HepG2 (cell line): ENCODE results near the gene HDGF. TPM values are rescaled to one million over a fixed set of nuclear protein-coding genes. Genes with fewer than 3 reads are reported as not detected.
A peak's percentile ranks its signal among the peaks of the same experiment; 100 is the strongest.

Source experiments
- BRCA1 ChIP-seq: sonication (generic); formaldehyde crosslinking; IDR thresholded peaks from 2 replicates; pipeline ENCODE4 v1.4.0; 2020; ENCODE audit warnings: missing genetic modification reagents
- CREB3 ChIP-seq: sonication (generic); formaldehyde crosslinking; IDR thresholded peaks from 2 replicates; pipeline ENCODE4 v1.5.0; 2020; ENCODE audit warnings: missing genetic modification reagents
- MBD4 ChIP-seq: IDR thresholded peaks from 2 replicates; pipeline ENCODE4 v1.6.1; 2012; ENCODE audit warnings: low read length, inconsistent platforms, borderline replicate concordance
- ONECUT2 ChIP-seq: sonication (generic); formaldehyde crosslinking; IDR thresholded peaks from 2 replicates; pipeline ENCODE4 v1.4.0; 2020; ENCODE audit warnings: missing genetic modification reagents
- PREB ChIP-seq: sonication (generic); formaldehyde crosslinking; IDR thresholded peaks from 2 replicates; pipeline ENCODE4 v1.4.0; 2020; ENCODE audit warnings: missing genetic modification reagents
- RNF2 ChIP-seq: fragments of 450-650 bp; conservative IDR thresholded peaks from 2 replicates; pipeline ENCODE4 v1.6.1; 2016; ENCODE audit warnings: low read depth
- SOX13 ChIP-seq, 3 experiments: fragments of 450-650 bp in 1 of 3; sonication (generic) in 1 of 3; formaldehyde crosslinking in 1 of 3; IDR thresholded peaks in 2 of 3; conservative IDR thresholded peaks in 1 of 3; 2 replicates each; pipeline versions ENCODE4 v1.5.0 to v1.6.1; 2016 to 2020; ENCODE audit warnings: antibody characterized with exemption in 1 of 3, mild to moderate bottlenecking in 1 of 3, missing compliant biosample characterization in 1 of 3, missing genetic modification reagents in 1 of 3, moderate library complexity in 1 of 3
- ZNF629 ChIP-seq: sonication (generic); formaldehyde crosslinking; conservative IDR thresholded peaks from 2 replicates; pipeline ENCODE4 v1.5.0; 2020; ENCODE audit warnings: missing genetic modification reagents
- ZNF670 ChIP-seq: sonication (generic); formaldehyde crosslinking; IDR thresholded peaks from 2 replicates; pipeline ENCODE4 v1.8.0; 2022; ENCODE audit warnings: mild to moderate bottlenecking, missing genetic modification reagents, borderline replicate concordance
- ZNF749 ChIP-seq: sonication (generic); formaldehyde crosslinking; IDR thresholded peaks from 2 replicates; pipeline ENCODE4 v1.8.0; 2022; ENCODE audit warnings: mild to moderate bottlenecking, missing genetic modification reagents, moderate library complexity, borderline replicate concordance
- ZNF883 ChIP-seq: sonication (generic); formaldehyde crosslinking; IDR thresholded peaks from 2 replicates; pipeline ENCODE4 v1.5.1; 2020; ENCODE audit warnings: mild to moderate bottlenecking, missing genetic modification reagents; ENCODE audit errors: not compliant biosample characterization
- polyA plus RNA-seq, 8 experiments: library from polyadenylated mRNA; depleted of rRNA in 3 of 8; stranded (reverse) in 7 of 8; unstranded in 1 of 8; fragments of >200 nt; fragmentation: Illumina TruSeq in 4 of 8; extraction: Trizol in 4 of 8; gene quantifications; 2 replicates each; pipeline versions ENCODE4 v1.2.1 to v1.2.3, GENCODE V29; 2011 to 2016; ENCODE audit warnings: low read depth in 4 of 8, missing spikeins in 1 of 8, mixed read lengths in 1 of 8; ENCODE audit not compliant: insufficient read depth in 1 of 8
- total RNA-seq, 5 experiments: library from RNA; depleted of rRNA; stranded (reverse); fragments of >200 nt; fragmentation: Illumina TruSeq; extraction: Trizol; gene quantifications; 2 replicates each; pipeline ENCODE4 v1.2.3, GENCODE V29; 2016; ENCODE audit warnings: low read depth in 1 of 5
- TF ChIP-seq, protein P1 (sequence below), 2 experiments: sonication (generic) in 1 of 2; formaldehyde crosslinking in 1 of 2; IDR thresholded peaks; 2 replicates each; pipeline versions ENCODE4 v1.4.0 to v1.6.1; 2016 to 2020; ENCODE audit warnings: borderline replicate concordance in 1 of 2, low read depth in 1 of 2, mild to moderate bottlenecking in 1 of 2, missing genetic modification reagents in 1 of 2
- TF ChIP-seq, protein P2 (sequence below): sonication (generic); formaldehyde crosslinking; IDR thresholded peaks from 2 replicates; pipeline ENCODE4 v1.4.0; 2020; ENCODE audit warnings: missing genetic modification reagents

Gene HDGF
- total and polyA plus RNA-seq, 2 of the 13 experiments (the other 11 are each of a cell fraction or from before 2014, with no cell fraction given), result 156 to 196 TPM

DNA sequence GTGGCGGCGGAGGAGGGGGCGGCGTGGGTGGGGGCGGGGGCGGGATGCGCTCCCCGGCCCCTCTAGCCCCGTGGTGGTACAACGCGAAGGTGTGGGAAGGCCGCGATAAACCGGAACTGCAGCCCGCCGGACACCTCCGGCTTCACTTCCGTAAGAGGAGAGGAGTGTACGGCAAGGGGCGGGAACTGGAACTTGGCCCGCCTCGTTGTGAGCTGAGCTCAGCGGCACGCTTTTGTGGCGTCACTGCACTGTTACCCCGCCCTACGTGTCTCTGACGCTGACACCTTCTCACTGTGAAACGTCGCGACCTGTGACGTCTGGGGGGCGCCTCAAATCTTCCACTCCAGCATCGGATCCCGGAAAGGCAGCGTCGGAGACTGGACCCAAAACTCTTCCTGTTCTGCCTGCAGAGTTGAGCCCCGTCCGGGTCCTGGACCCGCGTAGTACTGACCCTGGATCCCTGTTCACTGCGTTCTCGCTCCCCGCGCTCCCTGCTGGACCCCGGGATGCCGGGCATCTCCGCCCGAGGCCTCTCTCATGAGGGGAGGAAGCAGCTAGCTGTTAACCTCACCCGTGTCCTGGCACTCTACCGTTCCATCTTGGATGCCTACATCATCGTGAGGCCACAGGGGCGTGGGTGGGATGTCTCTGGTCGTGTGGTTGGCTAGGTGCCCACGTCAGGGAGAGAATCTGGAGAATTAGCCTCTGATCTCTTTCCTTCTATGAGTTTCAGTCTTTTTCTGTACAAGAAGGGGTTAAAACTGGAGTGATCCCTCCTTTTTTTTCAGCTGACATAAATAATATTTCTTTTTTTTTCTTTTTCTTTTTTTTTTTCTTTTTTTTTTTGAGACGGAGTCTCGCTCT, 22.6 kb downstream of the HDGF start, which contains the start of gene ISG20L2 (continued):
- TF ChIP-seq SOX13 (IDR thresholded peaks at IDR 0.05) (no peak), SOX13 (CRISPR knock-in tag; conservative IDR thresholded peaks at IDR 0.05 in 1 of 2, IDR thresholded peaks at IDR 0.05 in 1 of 2) (no peak), ZNF629 (CRISPR knock-in tag) (no peak), RNF2 (no peak), PREB (CRISPR knock-in tag) (no peak), BRCA1 (CRISPR knock-in tag) (no peak), ZNF883 (CRISPR knock-in tag) (no peak), MBD4 (no peak), ZNF749 (CRISPR knock-in tag) (no peak), ONECUT2 (no peak), CREB3 (0 out of 2 replicates have a peak, but pooled peaks have one; percentile 16), ZNF670 (no peak)
- TF ChIP-seq, protein P1, sequence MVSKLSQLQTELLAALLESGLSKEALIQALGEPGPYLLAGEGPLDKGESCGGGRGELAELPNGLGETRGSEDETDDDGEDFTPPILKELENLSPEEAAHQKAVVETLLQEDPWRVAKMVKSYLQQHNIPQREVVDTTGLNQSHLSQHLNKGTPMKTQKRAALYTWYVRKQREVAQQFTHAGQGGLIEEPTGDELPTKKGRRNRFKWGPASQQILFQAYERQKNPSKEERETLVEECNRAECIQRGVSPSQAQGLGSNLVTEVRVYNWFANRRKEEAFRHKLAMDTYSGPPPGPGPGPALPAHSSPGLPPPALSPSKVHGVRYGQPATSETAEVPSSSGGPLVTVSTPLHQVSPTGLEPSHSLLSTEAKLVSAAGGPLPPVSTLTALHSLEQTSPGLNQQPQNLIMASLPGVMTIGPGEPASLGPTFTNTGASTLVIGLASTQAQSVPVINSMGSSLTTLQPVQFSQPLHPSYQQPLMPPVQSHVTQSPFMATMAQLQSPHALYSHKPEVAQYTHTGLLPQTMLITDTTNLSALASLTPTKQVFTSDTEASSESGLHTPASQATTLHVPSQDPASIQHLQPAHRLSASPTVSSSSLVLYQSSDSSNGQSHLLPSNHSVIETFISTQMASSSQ (IDR thresholded peaks at IDR 0.05; ENCODE audit: low read depth), result no peak
- TF ChIP-seq, protein P1 (CRISPR knock-in tag; IDR thresholded peaks at IDR 0.05; ENCODE audit: borderline replicate concordance), result no peak
- TF ChIP-seq, protein P2, sequence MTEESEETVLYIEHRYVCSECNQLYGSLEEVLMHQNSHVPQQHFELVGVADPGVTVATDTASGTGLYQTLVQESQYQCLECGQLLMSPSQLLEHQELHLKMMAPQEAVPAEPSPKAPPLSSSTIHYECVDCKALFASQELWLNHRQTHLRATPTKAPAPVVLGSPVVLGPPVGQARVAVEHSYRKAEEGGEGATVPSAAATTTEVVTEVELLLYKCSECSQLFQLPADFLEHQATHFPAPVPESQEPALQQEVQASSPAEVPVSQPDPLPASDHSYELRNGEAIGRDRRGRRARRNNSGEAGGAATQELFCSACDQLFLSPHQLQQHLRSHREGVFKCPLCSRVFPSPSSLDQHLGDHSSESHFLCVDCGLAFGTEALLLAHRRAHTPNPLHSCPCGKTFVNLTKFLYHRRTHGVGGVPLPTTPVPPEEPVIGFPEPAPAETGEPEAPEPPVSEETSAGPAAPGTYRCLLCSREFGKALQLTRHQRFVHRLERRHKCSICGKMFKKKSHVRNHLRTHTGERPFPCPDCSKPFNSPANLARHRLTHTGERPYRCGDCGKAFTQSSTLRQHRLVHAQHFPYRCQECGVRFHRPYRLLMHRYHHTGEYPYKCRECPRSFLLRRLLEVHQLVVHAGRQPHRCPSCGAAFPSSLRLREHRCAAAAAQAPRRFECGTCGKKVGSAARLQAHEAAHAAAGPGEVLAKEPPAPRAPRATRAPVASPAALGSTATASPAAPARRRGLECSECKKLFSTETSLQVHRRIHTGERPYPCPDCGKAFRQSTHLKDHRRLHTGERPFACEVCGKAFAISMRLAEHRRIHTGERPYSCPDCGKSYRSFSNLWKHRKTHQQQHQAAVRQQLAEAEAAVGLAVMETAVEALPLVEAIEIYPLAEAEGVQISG, result peak; percentile 94
